ENCODE measurements around the gene DHX38. TPM values are rescaled to one million over a fixed set of nuclear protein-coding genes. Genes with fewer than 3 reads are reported as not detected.
"Not testable (repeated sequence)": the region's sequence is repeated elsewhere in the genome, so short reads cannot be mapped to it uniquely, and the experiment has no call there.

DHX38 gene
- total RNA-seq: 68.6 TPM

GRCh38 chr16:72093448-72094265 lies at the start of gene DHX38, which contains the start of gene TXNL4B:
DHX38 (plus strand) TSS chr16:72093847; CDS start chr16:72096158, 2,311 bp downstream.
TXNL4B (minus strand) TSS chr16:72093620; CDS start chr16:72090749, 2,871 bp downstream.
- intact Hi-C loops (cut with DNase I): no loop called here
- DNase-seq (ENCODE audit: low spot score) (peak; percentile 94), ATAC-seq (peak; percentile 100)

- ATAC-seq: no peak
- DNase-seq (ENCODE audit: low spot score): no peak
- intact Hi-C loops (cut with DNase I): no loop called here
These were observed 49.4 kb upstream of the DHX38 start for GRCh38 chr16:72044296-72044695.

- intact Hi-C loops (cut with DNase I): no loop called here
- ATAC-seq (no peak), DNase-seq (ENCODE audit: low spot score) (no peak)
These were observed 48.8 kb upstream of the DHX38 start for GRCh38 chr16:72044825-72045359.

- ATAC-seq (no peak), DNase-seq (ENCODE audit: low spot score) (no peak)
- intact Hi-C loops (cut with DNase I): no loop called here
These were observed 44.5 kb upstream of the DHX38 start for GRCh38 chr16:72049110-72049509.

DNA sequence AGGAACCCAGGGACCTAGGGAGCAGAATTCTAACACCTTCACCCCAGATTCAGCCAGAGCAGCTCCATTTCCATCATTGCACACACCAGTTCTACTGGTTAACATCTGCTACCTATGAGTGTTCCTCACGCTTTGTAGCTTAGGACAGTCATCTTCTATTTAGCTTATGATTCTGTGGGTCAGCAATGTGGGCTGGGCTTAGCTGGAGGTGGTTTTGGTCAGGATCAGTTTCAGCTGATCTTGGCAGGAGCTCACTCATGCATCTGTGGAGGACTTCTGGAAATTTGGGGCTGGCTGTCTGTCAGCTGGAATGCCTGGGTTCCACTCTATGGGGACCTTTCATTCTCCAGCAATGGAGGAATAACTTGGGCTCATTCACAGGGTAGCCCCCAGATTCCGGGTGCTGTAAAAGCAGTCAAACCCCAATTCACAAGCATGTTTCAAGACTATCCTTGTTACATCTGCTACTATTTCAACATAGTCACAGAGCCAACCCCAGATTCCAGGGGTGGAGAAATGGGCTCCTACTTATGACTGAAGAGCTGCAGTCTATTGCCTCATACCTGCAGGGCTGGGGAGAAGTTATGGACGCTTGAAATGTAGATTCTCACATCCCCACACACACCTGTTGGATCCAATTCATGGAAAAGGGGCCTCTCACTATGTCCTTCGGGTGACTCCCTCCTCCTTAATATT lies 42.7 kb upstream of the DHX38 start:
- ATAC-seq (peak; percentile 91), DNase-seq (ENCODE audit: low spot score) (no peak)
- intact Hi-C loops (cut with DNase I): no loop called here

DNA sequence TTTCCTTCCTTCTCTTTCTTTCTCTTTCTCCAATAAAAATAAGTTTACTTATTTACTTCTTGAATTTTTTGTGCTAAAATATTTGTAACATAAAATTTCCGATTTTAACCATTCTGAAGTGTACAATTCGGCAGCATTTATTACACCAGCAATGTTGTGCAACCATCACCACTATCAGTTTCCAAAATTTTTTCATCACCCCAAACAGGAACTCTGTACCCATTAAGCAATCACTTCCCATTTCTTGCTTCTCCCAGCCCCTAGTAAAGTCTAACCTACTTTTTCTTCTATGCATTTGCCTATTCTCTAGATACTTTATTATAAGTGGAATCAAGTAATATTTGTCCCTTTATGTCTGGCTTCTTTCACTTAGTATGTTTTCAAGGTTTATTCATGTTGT lies 41.8 kb upstream of the DHX38 start:
- DNase-seq (ENCODE audit: low spot score) (no peak), ATAC-seq (peak; percentile 69)
- intact Hi-C loops (cut with DNase I): no loop called here

GRCh38 chr16:72054254-72054847 lies 39.3 kb upstream of the DHX38 start, which contains the start of gene HP:
HP (plus strand) TSS chr16:72054505; CDS start chr16:72054653, 148 bp downstream.
- ATAC-seq: peak; percentile 69
- DNase-seq (ENCODE audit: low spot score); intact Hi-C loops (cut with DNase I): not testable (repeated sequence)

GRCh38 chr16:72055911-72056310 lies 37.7 kb upstream of the DHX38 start:
- intact Hi-C loops (cut with DNase I): no loop called here
- ATAC-seq: no peak

GRCh38 chr16:72057313-72057712 lies 36.3 kb upstream of the DHX38 start:
- ATAC-seq; DNase-seq (ENCODE audit: low spot score); intact Hi-C loops (cut with DNase I): not testable (repeated sequence)

More at GRCh38 chr16:72055911-72056310, 37.7 kb upstream of the DHX38 start:
- DNase-seq (ENCODE audit: low spot score): no peak

DNA sequence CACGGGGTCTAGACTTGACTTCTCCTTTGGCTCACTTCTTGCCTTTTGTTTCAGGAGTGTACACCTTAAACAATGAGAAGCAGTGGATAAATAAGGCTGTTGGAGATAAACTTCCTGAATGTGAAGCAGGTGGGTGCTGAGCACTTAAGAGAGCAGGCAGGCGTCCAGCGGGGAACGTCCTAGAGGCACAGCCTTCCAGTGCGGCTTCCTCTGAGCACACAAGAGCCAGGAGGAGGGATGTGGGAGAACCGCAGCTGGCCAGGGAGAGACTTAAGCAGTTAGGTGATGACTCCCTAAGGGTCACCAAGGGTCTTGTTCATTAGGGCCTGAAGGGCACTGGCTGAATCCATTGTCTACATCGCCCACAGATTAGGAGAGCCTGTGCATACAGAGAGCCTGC lies 34.6 kb upstream of the DHX38 start:
- ATAC-seq; intact Hi-C loops (cut with DNase I); DNase-seq (ENCODE audit: low spot score): not testable (repeated sequence)

- DNase-seq (ENCODE audit: low spot score) (no peak), ATAC-seq (no peak)
- intact Hi-C loops (cut with DNase I): no loop called here
These were observed 33.2 kb upstream of the DHX38 start for GRCh38 chr16:72060405-72060804.

GRCh38 chr16:72061564-72061963 lies 32.1 kb upstream of the DHX38 start:
- ATAC-seq (no peak), DNase-seq (ENCODE audit: low spot score) (no peak)
- intact Hi-C loops (cut with DNase I): no loop called here

DNA sequence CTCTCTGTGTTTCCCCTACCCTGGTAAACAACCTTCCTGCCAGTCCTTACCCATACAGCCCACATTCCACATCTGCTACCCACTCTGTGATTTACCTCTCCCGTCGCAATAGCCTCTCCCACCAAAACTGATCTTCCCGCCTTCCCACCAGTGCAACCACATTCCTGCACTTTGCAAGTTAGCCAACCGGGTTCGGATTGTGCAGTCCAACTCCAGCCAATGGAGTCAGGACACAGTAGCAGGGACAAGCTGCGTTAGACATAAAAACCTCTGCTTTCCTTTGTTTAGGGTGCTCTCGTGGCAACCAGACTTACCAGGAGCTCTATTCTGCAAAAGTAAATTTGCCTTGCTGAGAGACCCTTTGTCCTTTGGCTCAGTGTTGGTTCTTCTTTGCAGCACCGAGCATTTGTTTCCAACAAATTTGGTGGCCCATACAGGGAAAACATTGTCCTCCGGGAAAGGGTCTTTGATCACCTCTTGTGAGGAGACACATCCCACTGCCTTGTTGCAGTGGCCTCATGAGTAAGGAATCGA lies 29.2 kb upstream of the DHX38 start:
- intact Hi-C loops (cut with DNase I): no loop called here
- no peak for DNase-seq (ENCODE audit: low spot score)
- ATAC-seq: no peak

DNA sequence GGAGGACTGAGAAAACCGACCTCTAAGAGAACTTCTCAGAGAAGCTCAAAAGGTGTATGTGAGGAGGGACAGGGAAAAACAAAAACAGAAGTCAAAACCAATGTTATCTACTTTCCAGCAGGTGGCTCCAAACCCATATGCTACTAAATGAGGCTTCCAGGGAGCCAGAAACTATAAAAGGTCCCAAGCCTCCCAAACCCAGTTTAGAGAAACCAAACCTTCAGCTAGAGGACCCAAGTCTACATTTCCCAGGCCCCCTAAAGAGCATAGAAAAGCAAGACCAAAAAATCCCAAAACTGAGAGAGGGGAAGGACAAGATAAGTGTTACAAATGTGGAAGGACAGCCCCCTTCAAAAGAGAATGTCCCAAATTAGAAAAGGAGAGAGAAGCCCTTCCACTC lies 26.9 kb upstream of the DHX38 start:
- intact Hi-C loops (cut with DNase I): no loop called here
- DNase-seq (ENCODE audit: low spot score) (no peak), ATAC-seq (peak; percentile 66)

DNA sequence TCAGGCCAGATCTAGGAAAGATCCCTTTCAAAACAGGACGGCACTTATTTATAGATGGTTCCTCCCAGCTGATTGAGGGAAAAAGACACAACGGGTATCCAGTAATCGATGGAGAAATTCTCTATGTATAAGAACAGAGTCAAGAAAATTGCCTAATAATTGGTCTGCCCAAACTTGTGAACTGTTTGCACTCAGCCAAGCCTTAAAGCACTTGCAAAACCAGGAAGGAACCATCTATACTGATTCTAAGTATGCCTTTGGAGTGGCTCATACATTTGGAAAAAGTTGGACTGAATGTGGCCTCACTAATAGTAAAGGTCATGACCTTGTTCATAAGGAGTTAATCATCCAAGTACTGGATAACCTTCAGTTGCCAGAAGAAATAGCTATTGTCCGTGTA lies 24.7 kb upstream of the DHX38 start:
- DNase-seq (ENCODE audit: low spot score): no peak
- intact Hi-C loops (cut with DNase I): no loop called here
- ATAC-seq: no peak

DNA sequence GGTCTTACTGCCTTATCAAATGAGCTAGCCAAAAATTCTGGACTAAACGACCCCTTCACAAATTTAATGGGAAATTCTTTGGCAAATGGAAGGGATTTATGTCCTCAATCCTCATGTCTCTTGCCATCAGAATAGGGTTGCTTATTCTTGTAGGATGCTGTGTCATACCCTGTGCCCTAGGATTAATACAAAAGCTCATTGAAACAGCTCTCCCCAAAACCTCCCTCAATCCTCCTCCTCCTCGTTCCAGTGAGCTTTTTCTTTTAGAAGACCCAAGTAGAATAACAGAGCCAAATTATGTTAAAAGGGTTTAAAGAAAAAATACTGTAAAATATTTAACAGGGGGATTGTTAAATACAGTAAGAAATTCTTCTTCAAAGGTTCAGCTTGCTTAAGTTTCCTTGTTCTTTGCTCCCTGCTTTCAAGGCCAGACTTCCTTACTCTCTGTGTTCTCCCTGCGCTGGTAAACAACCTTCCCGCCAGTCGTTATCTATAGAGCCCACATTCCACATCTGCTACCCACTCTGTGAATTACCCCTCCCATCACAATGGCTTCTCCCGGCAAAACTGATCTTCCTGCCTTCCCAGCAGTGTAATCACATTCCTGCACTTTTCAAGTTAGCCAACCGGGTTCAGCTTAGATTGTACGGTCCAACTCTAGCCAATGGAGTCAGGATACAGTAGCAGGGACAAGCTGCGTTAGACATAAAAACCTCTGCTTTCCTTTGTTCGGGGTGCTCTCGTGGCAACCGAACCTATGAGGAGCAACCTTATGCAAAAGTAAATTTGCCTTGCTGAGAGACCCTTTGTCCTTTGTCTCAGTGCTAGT lies 20.9 kb upstream of the DHX38 start:
- DNase-seq (ENCODE audit: low spot score) (no peak), ATAC-seq (peak; percentile 59)
- intact Hi-C loops (cut with DNase I): no loop called here

- ATAC-seq (peak; percentile 83), DNase-seq (ENCODE audit: low spot score) (no peak)
- intact Hi-C loops (cut with DNase I): no loop called here
These were observed 20.0 kb upstream of the DHX38 start for GRCh38 chr16:72073560-72074230.

DNA sequence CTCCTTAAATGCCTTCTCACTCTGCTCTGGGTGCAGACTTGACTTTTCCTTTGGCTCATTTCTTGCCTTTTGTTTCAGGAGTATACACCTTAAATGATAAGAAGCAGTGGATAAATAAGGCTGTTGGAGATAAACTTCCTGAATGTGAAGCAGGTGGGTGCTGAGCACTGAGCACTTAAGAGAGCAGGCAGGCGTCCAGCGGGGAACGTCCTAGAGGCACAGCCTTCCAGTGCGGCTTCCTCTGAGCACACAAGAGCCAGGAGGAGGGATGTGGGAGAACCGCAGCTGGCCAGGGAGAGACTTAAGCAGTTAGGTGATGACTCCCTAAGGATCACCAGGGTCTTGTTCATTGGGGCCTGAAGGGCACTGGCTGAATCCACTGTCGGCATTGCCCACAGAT lies 18.6 kb upstream of the DHX38 start:
- intact Hi-C loops (cut with DNase I); ATAC-seq: not testable (repeated sequence)

More for the DNA sequence above, 18.6 kb upstream of the DHX38 start:
- DNase-seq (ENCODE audit: low spot score): not testable (repeated sequence)

All from sciatic nerve (tissue), 2 donors.